ENCODE measurements around the gene C2orf72. TPM values are rescaled to one million over a fixed set of nuclear protein-coding genes. Genes with fewer than 3 reads are reported as not detected.
"Not testable (repeated sequence)": the region's sequence is repeated elsewhere in the genome, so short reads cannot be mapped to it uniquely, and the experiment has no call there.

Gene C2orf72
- polyA plus RNA-seq, 2 donors: 0.28 to 0.47 TPM

- H3K4me1 ChIP-seq (ENCODE audit: control insufficient read depth in 2 of 2, insufficient read depth in 2 of 2, low read length in 1 of 2): no peaks in the 10 kb centered on the region
- no peak overlapping the region for H3K4me3 ChIP-seq (ENCODE audit: low read depth in 1 of 2, low read length in 2 of 2)
- no peak overlapping the region for H3K27ac ChIP-seq (ENCODE audit: low read depth in 2 of 2, low read length in 1 of 2)
- H3K36me3 ChIP-seq (ENCODE audit: control insufficient read depth in 2 of 2, insufficient read depth in 2 of 2, low read length in 1 of 2): no peaks in the 10 kb centered on the region
- 71 to 76% methylated on average over 2 of the region's 2 CpGs for WGBS, 2 donors
- H3K27me3 ChIP-seq (ENCODE audit: control insufficient read depth in 1 of 2, insufficient read depth in 2 of 2, low read length in 2 of 2): no peaks in the 10 kb centered on the region
- H3K9me3 ChIP-seq (ENCODE audit: control insufficient read depth in 2 of 2, insufficient read depth in 1 of 2, low read depth in 1 of 2, low read length in 1 of 2): no peaks in the 10 kb centered on the region
These were observed 22.4 kb downstream of the C2orf72 start for GRCh38 chr2:231059756-231060155.

- Histone ChIP-seq H3K36me3 (ENCODE audit: control insufficient read depth in 2 of 2, insufficient read depth in 2 of 2, low read length in 1 of 2) (peaks cover 0 to 4% of the 10 kb centered on the region in 2 donors), H3K4me3 (ENCODE audit: low read depth in 1 of 2, low read length in 2 of 2) (no peak overlapping the region), H3K9me3 (ENCODE audit: control insufficient read depth in 2 of 2, insufficient read depth in 1 of 2, low read depth in 1 of 2, low read length in 1 of 2) (no peaks in the 10 kb centered on the region), H3K4me1 (ENCODE audit: control insufficient read depth in 2 of 2, insufficient read depth in 2 of 2, low read length in 1 of 2) (no peaks in the 10 kb centered on the region), H3K27me3 (ENCODE audit: control insufficient read depth in 1 of 2, insufficient read depth in 2 of 2, low read length in 2 of 2) (no peaks in the 10 kb centered on the region), H3K27ac (ENCODE audit: low read depth in 2 of 2, low read length in 1 of 2) (no peak overlapping the region)
- WGBS, 2 donors: 71 to 79% methylated on average over 3 of the region's 3 CpGs
These were observed 25.5 kb downstream of the C2orf72 start for GRCh38 chr2:231062776-231063175.

GRCh38 chr2:231063347-231063746 lies 26.0 kb downstream of the C2orf72 start:
- Histone ChIP-seq H3K36me3 (ENCODE audit: control insufficient read depth in 2 of 2, insufficient read depth in 2 of 2, low read length in 1 of 2) (peaks cover 0 to 5% of the 10 kb centered on the region in 2 donors), H3K27me3 (ENCODE audit: control insufficient read depth in 1 of 2, insufficient read depth in 2 of 2, low read length in 2 of 2) (no peaks in the 10 kb centered on the region), H3K27ac (ENCODE audit: low read depth in 2 of 2, low read length in 1 of 2) (no peak overlapping the region), H3K4me3 (ENCODE audit: low read depth in 1 of 2, low read length in 2 of 2) (no peak overlapping the region), H3K4me1 (ENCODE audit: control insufficient read depth in 2 of 2, insufficient read depth in 2 of 2, low read length in 1 of 2) (no peaks in the 10 kb centered on the region), H3K9me3 (ENCODE audit: control insufficient read depth in 2 of 2, insufficient read depth in 1 of 2, low read depth in 1 of 2, low read length in 1 of 2) (no peaks in the 10 kb centered on the region)
- WGBS, 2 donors: 96 to 97% methylated on average over 1 of the region's 1 CpG

GRCh38 chr2:231065966-231066365 lies 28.6 kb downstream of the C2orf72 start:
- Histone ChIP-seq H3K4me3 (ENCODE audit: low read depth in 1 of 2, low read length in 2 of 2) (no peak overlapping the region), H3K36me3 (ENCODE audit: control insufficient read depth in 2 of 2, insufficient read depth in 2 of 2, low read length in 1 of 2) (peaks cover 0 to 5% of the 10 kb centered on the region in 2 donors), H3K27ac (ENCODE audit: low read depth in 2 of 2, low read length in 1 of 2) (no peak overlapping the region), H3K27me3 (ENCODE audit: control insufficient read depth in 1 of 2, insufficient read depth in 2 of 2, low read length in 2 of 2) (no peaks in the 10 kb centered on the region), H3K4me1 (ENCODE audit: control insufficient read depth in 2 of 2, insufficient read depth in 2 of 2, low read length in 1 of 2) (no peaks in the 10 kb centered on the region), H3K9me3 (ENCODE audit: control insufficient read depth in 2 of 2, insufficient read depth in 1 of 2, low read depth in 1 of 2, low read length in 1 of 2) (no peaks in the 10 kb centered on the region)
- 96 to 98% methylated on average over 1 of the region's 1 CpG for WGBS, 2 donors

- H3K4me3 ChIP-seq (ENCODE audit: low read depth in 1 of 2, low read length in 2 of 2); H3K4me1 ChIP-seq (ENCODE audit: control insufficient read depth in 2 of 2, insufficient read depth in 2 of 2, low read length in 1 of 2); H3K27me3 ChIP-seq (ENCODE audit: control insufficient read depth in 1 of 2, insufficient read depth in 2 of 2, low read length in 2 of 2); H3K27ac ChIP-seq (ENCODE audit: low read depth in 2 of 2, low read length in 1 of 2); H3K9me3 ChIP-seq (ENCODE audit: control insufficient read depth in 2 of 2, insufficient read depth in 1 of 2, low read depth in 1 of 2, low read length in 1 of 2); H3K36me3 ChIP-seq (ENCODE audit: control insufficient read depth in 2 of 2, insufficient read depth in 2 of 2, low read length in 1 of 2): not testable (repeated sequence)
- WGBS, 2 donors: 91 to 95% methylated on average over 8 of the region's 8 CpGs
These were observed 30.2 kb downstream of the C2orf72 start for GRCh38 chr2:231067531-231067930.

GRCh38 chr2:231068525-231069222 lies 31.4 kb downstream of the C2orf72 start:
- H3K4me3 ChIP-seq (ENCODE audit: low read depth in 1 of 2, low read length in 2 of 2): no peak overlapping the region
- H3K27me3 ChIP-seq (ENCODE audit: control insufficient read depth in 1 of 2, insufficient read depth in 2 of 2, low read length in 2 of 2): no peaks in the 10 kb centered on the region
- H3K27ac ChIP-seq (ENCODE audit: low read depth in 2 of 2, low read length in 1 of 2): no peak overlapping the region
- peaks cover 0 to 5% of the 10 kb centered on the region in 2 donors for H3K36me3 ChIP-seq (ENCODE audit: control insufficient read depth in 2 of 2, insufficient read depth in 2 of 2, low read length in 1 of 2)
- WGBS, 2 donors: 86 to 91% methylated on average over 5 of the region's 5 CpGs
- no peaks in the 10 kb centered on the region for H3K4me1 ChIP-seq (ENCODE audit: control insufficient read depth in 2 of 2, insufficient read depth in 2 of 2, low read length in 1 of 2)
- no peaks in the 10 kb centered on the region for H3K9me3 ChIP-seq (ENCODE audit: control insufficient read depth in 2 of 2, insufficient read depth in 1 of 2, low read depth in 1 of 2, low read length in 1 of 2)

- no peaks in the 10 kb centered on the region for H3K27me3 ChIP-seq (ENCODE audit: control insufficient read depth in 1 of 2, insufficient read depth in 2 of 2, low read length in 2 of 2)
- no peak overlapping the region for H3K27ac ChIP-seq (ENCODE audit: low read depth in 2 of 2, low read length in 1 of 2)
- peaks cover 0 to 5% of the 10 kb centered on the region in 2 donors for H3K36me3 ChIP-seq (ENCODE audit: control insufficient read depth in 2 of 2, insufficient read depth in 2 of 2, low read length in 1 of 2)
- H3K9me3 ChIP-seq (ENCODE audit: control insufficient read depth in 2 of 2, insufficient read depth in 1 of 2, low read depth in 1 of 2, low read length in 1 of 2): no peaks in the 10 kb centered on the region
- WGBS, 2 donors: 90 to 93% methylated on average over 1 of the region's 1 CpG
- H3K4me3 ChIP-seq (ENCODE audit: low read depth in 1 of 2, low read length in 2 of 2): no peak overlapping the region
- H3K4me1 ChIP-seq (ENCODE audit: control insufficient read depth in 2 of 2, insufficient read depth in 2 of 2, low read length in 1 of 2): no peaks in the 10 kb centered on the region
These were observed 32.2 kb downstream of the C2orf72 start for GRCh38 chr2:231069379-231070054.

GRCh38 chr2:231084565-231084964 lies 47.2 kb downstream of the C2orf72 start:
- Histone ChIP-seq H3K27ac (ENCODE audit: low read depth in 2 of 2, low read length in 1 of 2) (no peak overlapping the region), H3K36me3 (ENCODE audit: control insufficient read depth in 2 of 2, insufficient read depth in 2 of 2, low read length in 1 of 2) (peaks cover 11 to 23% of the 10 kb centered on the region in 2 donors), H3K4me3 (ENCODE audit: low read depth in 1 of 2, low read length in 2 of 2) (no peak overlapping the region), H3K27me3 (ENCODE audit: control insufficient read depth in 1 of 2, insufficient read depth in 2 of 2, low read length in 2 of 2) (no peaks in the 10 kb centered on the region), H3K4me1 (ENCODE audit: control insufficient read depth in 2 of 2, insufficient read depth in 2 of 2, low read length in 1 of 2) (no peaks in the 10 kb centered on the region), H3K9me3 (ENCODE audit: control insufficient read depth in 2 of 2, insufficient read depth in 1 of 2, low read depth in 1 of 2, low read length in 1 of 2) (no peaks in the 10 kb centered on the region)
- 88 to 100% methylated on average over 1 of the region's 1 CpG for WGBS, 2 donors

- peaks cover 8 to 17% of the 10 kb centered on the region in 2 donors for H3K36me3 ChIP-seq (ENCODE audit: control insufficient read depth in 2 of 2, insufficient read depth in 2 of 2, low read length in 1 of 2)
- H3K4me1 ChIP-seq (ENCODE audit: control insufficient read depth in 2 of 2, insufficient read depth in 2 of 2, low read length in 1 of 2): no peaks in the 10 kb centered on the region
- no peak overlapping the region for H3K27ac ChIP-seq (ENCODE audit: low read depth in 2 of 2, low read length in 1 of 2)
- H3K4me3 ChIP-seq (ENCODE audit: low read depth in 1 of 2, low read length in 2 of 2): no peak overlapping the region
- 69 to 81% methylated on average over 4 of the region's 4 CpGs for WGBS, 2 donors
- H3K9me3 ChIP-seq (ENCODE audit: control insufficient read depth in 2 of 2, insufficient read depth in 1 of 2, low read depth in 1 of 2, low read length in 1 of 2): no peaks in the 10 kb centered on the region
- no peaks in the 10 kb centered on the region for H3K27me3 ChIP-seq (ENCODE audit: control insufficient read depth in 1 of 2, insufficient read depth in 2 of 2, low read length in 2 of 2)
These were observed 51.4 kb downstream of the C2orf72 start for GRCh38 chr2:231088754-231089153.

GRCh38 chr2:231093933-231094332 lies 56.6 kb downstream of the C2orf72 start:
- Histone ChIP-seq H3K27ac (ENCODE audit: low read depth in 2 of 2, low read length in 1 of 2) (no peak overlapping the region), H3K9me3 (ENCODE audit: control insufficient read depth in 2 of 2, insufficient read depth in 1 of 2, low read depth in 1 of 2, low read length in 1 of 2) (peaks cover 0 to 2% of the 10 kb centered on the region in 2 donors), H3K27me3 (ENCODE audit: control insufficient read depth in 1 of 2, insufficient read depth in 2 of 2, low read length in 2 of 2) (no peaks in the 10 kb centered on the region), H3K4me3 (ENCODE audit: low read depth in 1 of 2, low read length in 2 of 2) (no peak overlapping the region), H3K4me1 (ENCODE audit: control insufficient read depth in 2 of 2, insufficient read depth in 2 of 2, low read length in 1 of 2) (no peaks in the 10 kb centered on the region), H3K36me3 (ENCODE audit: control insufficient read depth in 2 of 2, insufficient read depth in 2 of 2, low read length in 1 of 2) (peaks cover 3 to 7% of the 10 kb centered on the region in 2 donors)
- 85 to 95% methylated on average over 5 of the region's 5 CpGs for WGBS, 2 donors
